DND-41 (cell line): ENCODE results near the gene KSR1.

Experiments
- CTCF ChIP-seq: IDR thresholded peaks from 2 replicates; pipeline ENCODE4 v1.5.1; 2012; ENCODE audit warnings: borderline replicate concordance, low read length, moderate library complexity, mild to moderate bottlenecking; ENCODE audit not compliant: poor library complexity, severe bottlenecking; ENCODE audit errors: extremely low read depth
- EZH2 ChIP-seq: IDR thresholded peaks from 3 replicates; pipeline ENCODE4 v1.6.1; 2012; ENCODE audit warnings: borderline replicate concordance, low read depth, mild to moderate bottlenecking, moderate library complexity, low read length, inconsistent platforms; ENCODE audit not compliant: severe bottlenecking

GRCh38 chr17:27575096-27575911, 119.1 kb downstream of the KSR1 start:
- TF ChIP-seq CTCF: no peak
- no peak for TF ChIP-seq EZH2
